Measurements from ENCODE around the gene HOXA10.

DNA sequence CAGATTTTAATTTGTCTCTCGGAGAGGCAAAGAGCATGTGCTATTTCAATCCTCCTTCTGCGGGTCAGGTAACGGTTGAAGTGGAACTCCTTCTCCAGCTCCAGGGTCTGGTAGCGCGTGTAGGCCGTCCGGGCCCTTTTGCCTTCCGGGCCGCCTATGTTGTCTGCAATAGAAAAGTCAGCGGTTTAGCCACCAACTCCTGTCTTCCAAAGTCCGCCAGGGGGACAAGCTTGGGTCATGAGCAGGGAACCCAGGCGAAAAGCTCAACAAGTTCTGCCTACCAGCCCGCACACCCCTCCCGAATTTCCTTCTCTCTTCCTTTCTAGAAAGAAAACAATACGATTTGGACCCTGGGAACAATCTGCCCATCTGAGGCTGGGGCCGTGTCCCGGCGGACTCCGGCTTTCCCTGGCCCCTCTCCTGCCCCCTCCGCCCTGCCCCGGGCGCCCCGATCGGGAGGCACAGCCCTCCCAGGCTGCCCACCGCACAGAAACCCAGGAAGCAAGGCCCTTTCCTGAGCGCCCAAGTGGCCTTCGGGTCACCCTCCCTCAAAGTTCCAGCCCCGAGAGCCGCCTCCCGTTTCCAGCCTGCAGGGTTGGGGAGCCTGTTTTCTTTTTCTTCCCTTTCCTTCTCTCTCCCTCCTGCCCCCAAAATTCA is 32.1 kb downstream of the HOXA10 start:
- TF ChIP-seq ISL1 (CRISPR knock-in tag; IDR thresholded peaks at IDR 0.05) = no peak
- TF ChIP-seq ZC3H10 (CRISPR knock-in tag; IDR thresholded peaks at IDR 0.05) = no peak
- TF ChIP-seq ARNTL (CRISPR knock-in tag; IDR thresholded peaks at IDR 0.05; ENCODE audit: borderline replicate concordance, low read depth) = no peak
- TF ChIP-seq, protein P1, sequence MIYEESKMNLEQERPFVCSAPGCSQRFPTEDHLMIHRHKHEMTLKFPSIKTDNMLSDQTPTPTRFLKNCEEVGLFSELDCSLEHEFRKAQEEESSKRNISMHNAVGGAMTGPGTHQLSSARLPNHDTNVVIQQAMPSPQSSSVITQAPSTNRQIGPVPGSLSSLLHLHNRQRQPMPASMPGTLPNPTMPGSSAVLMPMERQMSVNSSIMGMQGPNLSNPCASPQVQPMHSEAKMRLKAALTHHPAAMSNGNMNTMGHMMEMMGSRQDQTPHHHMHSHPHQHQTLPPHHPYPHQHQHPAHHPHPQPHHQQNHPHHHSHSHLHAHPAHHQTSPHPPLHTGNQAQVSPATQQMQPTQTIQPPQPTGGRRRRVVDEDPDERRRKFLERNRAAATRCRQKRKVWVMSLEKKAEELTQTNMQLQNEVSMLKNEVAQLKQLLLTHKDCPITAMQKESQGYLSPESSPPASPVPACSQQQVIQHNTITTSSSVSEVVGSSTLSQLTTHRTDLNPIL (CRISPR knock-in tag; IDR thresholded peaks at IDR 0.05; ENCODE audit: low read depth) = no peak
- TF ChIP-seq, protein P2, sequence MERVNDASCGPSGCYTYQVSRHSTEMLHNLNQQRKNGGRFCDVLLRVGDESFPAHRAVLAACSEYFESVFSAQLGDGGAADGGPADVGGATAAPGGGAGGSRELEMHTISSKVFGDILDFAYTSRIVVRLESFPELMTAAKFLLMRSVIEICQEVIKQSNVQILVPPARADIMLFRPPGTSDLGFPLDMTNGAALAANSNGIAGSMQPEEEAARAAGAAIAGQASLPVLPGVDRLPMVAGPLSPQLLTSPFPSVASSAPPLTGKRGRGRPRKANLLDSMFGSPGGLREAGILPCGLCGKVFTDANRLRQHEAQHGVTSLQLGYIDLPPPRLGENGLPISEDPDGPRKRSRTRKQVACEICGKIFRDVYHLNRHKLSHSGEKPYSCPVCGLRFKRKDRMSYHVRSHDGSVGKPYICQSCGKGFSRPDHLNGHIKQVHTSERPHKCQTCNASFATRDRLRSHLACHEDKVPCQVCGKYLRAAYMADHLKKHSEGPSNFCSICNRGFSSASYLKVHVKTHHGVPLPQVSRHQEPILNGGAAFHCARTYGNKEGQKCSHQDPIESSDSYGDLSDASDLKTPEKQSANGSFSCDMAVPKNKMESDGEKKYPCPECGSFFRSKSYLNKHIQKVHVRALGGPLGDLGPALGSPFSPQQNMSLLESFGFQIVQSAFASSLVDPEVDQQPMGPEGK (CRISPR knock-in tag; IDR thresholded peaks at IDR 0.05; ENCODE audit: borderline replicate concordance) = no peak
- no peak for TF ChIP-seq BACH2 (CRISPR knock-in tag; IDR thresholded peaks at IDR 0.05; ENCODE audit: borderline replicate concordance)
- TF ChIP-seq ZNF70 (CRISPR knock-in tag; IDR thresholded peaks at IDR 0.05) = no peak
- no peak for TF ChIP-seq CSDC2 (CRISPR knock-in tag; IDR thresholded peaks at IDR 0.05)
- TF ChIP-seq SNAI2 (CRISPR knock-in tag; IDR thresholded peaks at IDR 0.05) = no peak
- no peak for TF ChIP-seq ZNF8 (CRISPR knock-in tag; IDR thresholded peaks at IDR 0.05)
- no peak for TF ChIP-seq ZFP30 (CRISPR knock-in tag; IDR thresholded peaks at IDR 0.05)
- TF ChIP-seq GLIS3 (CRISPR knock-in tag; IDR thresholded peaks at IDR 0.05) = no peak
